ACHN (cell line): ENCODE data around the gene CWC27.

Experiments used
- DNase-seq: peaks from one replicate; pipeline ENCODE4 v3.0.0-alpha.2; 2015
- in situ Hi-C: cut with HindIII; loops from 2 replicates; pipeline ENCODE4 v1.10.0; 2017; ENCODE audit warnings: low sequenced_read_pairs, low pct_ligation_motif_present, low pct_unique_long_range_greater_than_20kb

CWC27 gene

GRCh38 chr5:65037831-65038815 lies 269.4 kb downstream of the CWC27 start:
- in situ Hi-C loops = no loop called here
- DNase-seq = peak; percentile 17

DNA sequence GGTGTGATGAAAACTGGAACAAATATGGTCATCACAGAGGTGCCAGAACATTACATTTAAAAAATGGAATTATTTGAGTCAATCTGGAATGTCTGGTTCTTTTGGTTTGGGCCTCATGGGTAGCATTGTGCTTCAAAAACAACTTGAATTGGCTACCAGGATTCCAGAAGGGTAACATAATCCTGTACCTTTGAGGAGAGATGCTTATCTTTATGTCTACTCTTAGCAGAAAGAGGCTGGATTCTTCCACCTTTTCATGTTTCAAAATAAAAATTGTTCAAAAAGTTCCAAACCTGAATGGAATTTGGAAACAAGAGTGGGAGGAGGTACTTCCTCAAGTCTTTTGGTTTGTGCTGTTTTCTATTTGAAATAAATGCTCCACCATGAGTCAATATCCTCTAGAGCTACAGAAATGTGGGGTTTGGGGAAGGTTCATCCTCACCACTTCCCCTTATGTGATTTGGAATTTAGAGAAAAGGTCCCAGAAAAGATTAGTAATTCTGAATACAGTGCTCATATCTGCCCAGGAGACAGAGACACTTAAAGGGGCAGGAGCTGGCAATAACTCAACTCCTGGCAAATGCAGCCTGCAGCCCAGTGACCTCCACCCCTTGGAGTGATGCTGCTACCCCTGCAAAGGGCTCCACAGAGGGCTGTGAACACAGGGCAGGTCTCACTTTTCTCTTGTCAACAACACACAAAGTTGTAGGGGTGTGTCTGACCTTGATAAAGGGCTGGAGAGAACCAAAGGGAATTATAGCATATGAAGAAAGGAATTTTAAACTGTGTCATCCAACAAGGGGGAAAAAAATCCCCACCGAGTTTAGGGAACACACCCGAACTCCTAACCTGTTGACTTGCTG lies 272.8 kb downstream of the CWC27 start:
- in situ Hi-C loops = no loop called here
- no peak for DNase-seq

GRCh38 chr5:65043843-65044359 lies 275.2 kb downstream of the CWC27 start:
- in situ Hi-C loops = no loop called here
- no peak for DNase-seq

DNA sequence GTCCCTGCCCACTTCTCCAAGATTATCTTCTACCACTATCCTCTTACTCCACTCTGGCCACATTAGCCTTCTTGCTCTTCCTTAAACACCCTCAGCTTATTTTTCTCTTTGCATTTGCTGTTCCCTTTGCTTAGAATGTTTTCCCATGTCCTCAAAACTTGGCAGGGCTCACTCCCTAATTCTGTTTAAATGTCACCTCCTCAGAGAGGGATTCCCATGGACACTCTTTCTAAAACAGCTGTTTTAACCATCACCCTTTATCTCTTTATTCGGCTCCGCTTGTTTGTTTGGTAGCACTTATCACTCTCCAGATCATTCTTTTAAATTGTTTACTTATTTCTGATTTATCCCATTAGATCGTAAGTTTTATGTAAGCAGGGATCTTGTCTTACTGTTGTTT lies 278.5 kb downstream of the CWC27 start:
- no peak for DNase-seq
- in situ Hi-C loops = no loop called here

GRCh38 chr5:65047948-65048690 lies 279.4 kb downstream of the CWC27 start:
- in situ Hi-C loops = no loop called here

DNA sequence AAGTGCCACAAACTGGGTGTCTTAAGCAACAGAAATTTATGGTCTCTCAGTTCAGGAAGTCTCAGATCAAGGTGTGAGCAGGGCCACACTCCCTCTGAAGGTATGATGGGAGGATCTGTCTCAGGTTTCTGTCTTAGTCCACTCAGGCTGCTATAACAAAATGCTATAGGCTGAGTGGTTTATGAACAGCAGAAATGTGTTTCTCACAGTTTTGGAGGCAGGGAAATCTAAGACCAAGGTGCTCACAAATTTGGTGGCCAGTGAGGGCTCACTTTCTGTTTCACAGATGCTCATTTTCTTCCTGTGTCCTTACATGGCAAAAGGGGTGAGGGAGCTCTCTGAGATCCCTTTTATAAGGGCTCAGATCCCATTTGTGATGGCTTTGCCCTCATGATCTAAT lies 281.4 kb downstream of the CWC27 start:
- in situ Hi-C loops = no loop called here
- DNase-seq = no peak

More at GRCh38 chr5:65047948-65048690, 279.4 kb downstream of the CWC27 start:
- no peak for DNase-seq

- DNase-seq = no peak
- in situ Hi-C loops = no loop called here
Observed at GRCh38 chr5:65050826-65051498, 282.2 kb downstream of the CWC27 start.

GRCh38 chr5:65055938-65056337 lies 287.2 kb downstream of the CWC27 start:
- DNase-seq = no peak
- in situ Hi-C loops = no loop called here

- in situ Hi-C loops = no loop called here
- no peak for DNase-seq
Observed at GRCh38 chr5:65059681-65060598, 291.2 kb downstream of the CWC27 start.

GRCh38 chr5:65061250-65061973 lies 292.7 kb downstream of the CWC27 start:
- DNase-seq = no peak
- in situ Hi-C loops = no loop called here

GRCh38 chr5:65061974-65062353 lies 293.2 kb downstream of the CWC27 start:
- in situ Hi-C loops = no loop called here
- DNase-seq = no peak

DNA sequence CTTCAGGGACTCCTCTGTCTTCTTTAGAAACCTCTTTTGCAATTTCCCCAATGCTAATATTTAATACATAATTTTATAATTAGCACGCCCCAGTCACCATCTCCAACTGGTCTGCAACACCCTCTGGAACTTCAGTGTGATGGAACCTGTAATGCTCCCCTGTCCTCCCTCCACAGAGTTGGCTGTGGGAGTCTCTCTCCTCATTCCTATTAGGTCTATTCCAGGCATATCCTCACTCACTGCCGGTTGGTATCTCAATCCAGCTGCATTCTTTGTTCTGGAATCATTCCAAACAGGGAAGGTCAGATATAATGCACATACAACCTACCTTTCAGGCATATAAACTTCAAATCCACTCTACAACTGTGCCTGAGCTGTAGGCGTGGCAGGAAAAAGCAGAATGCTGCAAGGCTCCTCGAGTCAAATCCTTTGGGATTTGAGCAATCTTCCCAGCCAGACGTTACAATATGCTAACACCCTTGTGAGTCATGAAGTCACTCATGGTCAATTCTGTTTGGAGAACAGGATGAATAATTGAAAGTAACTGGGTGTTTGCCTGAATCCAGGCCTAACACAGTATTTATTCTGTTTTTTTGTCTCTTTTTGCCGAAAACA lies 293.8 kb downstream of the CWC27 start:
- DNase-seq = peak; percentile 52
- in situ Hi-C loops = no loop called here

DNA sequence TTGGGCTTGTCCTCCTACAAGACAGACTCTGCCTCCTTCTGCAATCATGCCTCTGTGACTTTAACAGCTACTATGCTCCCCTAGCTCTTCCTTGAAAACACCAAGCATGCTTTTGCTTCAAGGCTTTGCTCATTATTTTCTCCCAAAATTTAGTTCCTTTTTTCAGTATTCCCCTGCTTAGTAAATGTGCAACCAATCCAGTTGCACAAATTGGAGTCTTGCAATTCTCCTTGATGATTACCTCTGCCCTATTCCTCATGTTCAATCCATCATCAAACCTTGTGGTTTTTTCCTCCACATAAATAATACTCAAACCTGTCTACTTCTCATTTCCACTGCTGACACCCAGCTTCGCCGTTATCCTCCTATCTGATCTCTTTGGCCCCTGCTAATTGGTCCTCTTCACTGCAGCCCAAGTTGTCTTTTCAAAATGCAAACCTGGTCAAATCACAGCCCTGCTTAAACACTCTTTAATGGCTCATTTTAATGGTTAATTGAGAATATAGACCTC lies 296.3 kb downstream of the CWC27 start:
- no peak for DNase-seq
- in situ Hi-C loops = no loop called here

- in situ Hi-C loops = no loop called here
Observed at GRCh38 chr5:65066387-65067146, 297.8 kb downstream of the CWC27 start.

GRCh38 chr5:65067147-65067506 lies 298.4 kb downstream of the CWC27 start:
- in situ Hi-C loops = no loop called here

More at GRCh38 chr5:65066387-65067146, 297.8 kb downstream of the CWC27 start:
- DNase-seq = no peak

More at GRCh38 chr5:65067147-65067506, 298.4 kb downstream of the CWC27 start:
- no peak for DNase-seq
